DND-41 (cell line): ENCODE data around the gene ZMYM4.

ENCODE experiments used
- ATAC-seq: fragments of 200-7000 bp; cut with Tn5 transposase; 3 replicates; pipeline ENCODE4 v1.9.1; 2021; ENCODE audit warnings: low read depth; ENCODE audit not compliant: insufficient read depth
- DNase-seq: peaks from one replicate; pipeline ENCODE4 v3.0.0-alpha.2; 2020
- H2AFZ ChIP-seq: 2 replicates; pipeline ENCODE4 v1.6.0; 2012; ENCODE audit warnings: low read depth, low read length
- H3K27ac ChIP-seq: 2 replicates; pipeline ENCODE4 v1.5.1; 2012; ENCODE audit warnings: low read length, inconsistent platforms
- H3K27me3 ChIP-seq: fragments of 200-600 bp; sonication (generic); 2 replicates; pipeline ENCODE4 v1.6.0; 2012; ENCODE audit warnings: low read length, mild to moderate bottlenecking, inconsistent platforms; ENCODE audit not compliant: insufficient read depth, poor library complexity
- H3K36me3 ChIP-seq: 2 replicates; pipeline ENCODE4 v1.5.1; 2012; ENCODE audit warnings: low read length, inconsistent platforms; ENCODE audit not compliant: insufficient read depth
- H3K4me1 ChIP-seq: 2 replicates; pipeline ENCODE4 v1.5.1; 2012; ENCODE audit warnings: mild to moderate bottlenecking, low read length; ENCODE audit not compliant: insufficient read depth
- H3K4me2 ChIP-seq: 2 replicates; pipeline ENCODE4 v1.6.0; 2012; ENCODE audit warnings: mild to moderate bottlenecking, moderate library complexity, low read length, inconsistent platforms; ENCODE audit not compliant: insufficient read depth
- H3K4me3 ChIP-seq, 2 experiments: fragments of 200-600 bp in 1 of 2; shearing (Covaris generic) in 1 of 2; 2 replicates each; pipeline ENCODE4 v1.5.1; 2012 to 2016; ENCODE audit warnings: inconsistent platforms in 2 of 2, low read length in 2 of 2, mild to moderate bottlenecking in 2 of 2, low read depth in 1 of 2, moderate library complexity in 1 of 2
- H3K79me2 ChIP-seq: 2 replicates; pipeline ENCODE4 v1.6.0; 2012; ENCODE audit warnings: low read length, inconsistent platforms; ENCODE audit not compliant: insufficient read depth
- H3K9ac ChIP-seq: 2 replicates; pipeline ENCODE4 v1.6.0; 2012; ENCODE audit warnings: low read depth, mild to moderate bottlenecking, inconsistent platforms, low read length, moderate library complexity
- H3K9me3 ChIP-seq: 2 replicates; pipeline ENCODE4 v1.5.1; 2012; ENCODE audit warnings: low read length, moderate library complexity, mild to moderate bottlenecking, inconsistent platforms; ENCODE audit not compliant: insufficient read depth, severe bottlenecking
- H4K20me1 ChIP-seq: 2 replicates; pipeline ENCODE4 v1.6.0; 2012; ENCODE audit warnings: low read length; ENCODE audit not compliant: insufficient read depth
- EZH2 ChIP-seq: IDR thresholded peaks from 3 replicates; pipeline ENCODE4 v1.6.1; 2012; ENCODE audit warnings: borderline replicate concordance, low read depth, mild to moderate bottlenecking, moderate library complexity, low read length, inconsistent platforms; ENCODE audit not compliant: severe bottlenecking
- TF ChIP-seq, protein P1 (sequence below): IDR thresholded peaks from 2 replicates; pipeline ENCODE4 v1.5.1; 2012; ENCODE audit warnings: borderline replicate concordance, low read length, moderate library complexity, mild to moderate bottlenecking; ENCODE audit not compliant: poor library complexity, severe bottlenecking; ENCODE audit errors: extremely low read depth

The ZMYM4 gene

DNA sequence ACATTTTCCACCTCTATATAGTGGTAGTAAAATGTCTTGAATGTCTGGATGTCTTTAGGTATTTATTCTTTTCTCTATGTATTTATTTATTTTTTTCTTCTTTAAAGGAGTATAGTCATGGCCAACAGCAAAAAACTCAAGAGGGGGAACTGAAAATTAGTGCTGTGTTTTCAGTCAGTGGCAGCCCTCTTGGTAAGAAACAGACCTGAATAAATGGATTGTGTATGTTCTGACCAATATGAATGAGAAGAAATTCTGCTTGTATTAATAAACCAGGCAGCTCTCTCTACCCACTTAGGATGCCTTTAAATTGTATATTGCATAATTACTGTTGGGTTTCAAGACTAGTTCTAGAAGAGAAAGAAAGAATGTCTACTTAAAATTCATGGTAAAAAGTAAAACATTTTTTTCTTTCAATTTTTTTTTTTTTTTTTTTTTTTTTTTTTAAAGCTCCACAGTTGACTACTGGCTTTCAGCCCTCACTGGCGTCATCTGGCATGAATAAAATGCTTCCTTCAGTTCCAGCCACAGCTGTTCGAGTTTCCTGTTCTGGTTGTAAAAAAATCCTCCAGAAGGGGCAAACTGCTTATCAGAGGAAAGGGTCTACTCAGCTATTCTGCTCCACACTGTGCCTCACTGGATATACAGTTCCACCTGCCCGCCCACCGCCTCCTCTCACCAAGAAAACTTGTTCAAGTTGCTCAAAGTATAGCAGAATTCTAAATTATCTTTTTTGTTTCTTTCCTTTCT, 101.6 kb downstream of the ZMYM4 start:
- peak; percentile 50 for DNase-seq
- H3K4me1 ChIP-seq = peaks cover 10% of the 10 kb centered on the region
- no peak for TF ChIP-seq EZH2
- TF ChIP-seq, protein P1, sequence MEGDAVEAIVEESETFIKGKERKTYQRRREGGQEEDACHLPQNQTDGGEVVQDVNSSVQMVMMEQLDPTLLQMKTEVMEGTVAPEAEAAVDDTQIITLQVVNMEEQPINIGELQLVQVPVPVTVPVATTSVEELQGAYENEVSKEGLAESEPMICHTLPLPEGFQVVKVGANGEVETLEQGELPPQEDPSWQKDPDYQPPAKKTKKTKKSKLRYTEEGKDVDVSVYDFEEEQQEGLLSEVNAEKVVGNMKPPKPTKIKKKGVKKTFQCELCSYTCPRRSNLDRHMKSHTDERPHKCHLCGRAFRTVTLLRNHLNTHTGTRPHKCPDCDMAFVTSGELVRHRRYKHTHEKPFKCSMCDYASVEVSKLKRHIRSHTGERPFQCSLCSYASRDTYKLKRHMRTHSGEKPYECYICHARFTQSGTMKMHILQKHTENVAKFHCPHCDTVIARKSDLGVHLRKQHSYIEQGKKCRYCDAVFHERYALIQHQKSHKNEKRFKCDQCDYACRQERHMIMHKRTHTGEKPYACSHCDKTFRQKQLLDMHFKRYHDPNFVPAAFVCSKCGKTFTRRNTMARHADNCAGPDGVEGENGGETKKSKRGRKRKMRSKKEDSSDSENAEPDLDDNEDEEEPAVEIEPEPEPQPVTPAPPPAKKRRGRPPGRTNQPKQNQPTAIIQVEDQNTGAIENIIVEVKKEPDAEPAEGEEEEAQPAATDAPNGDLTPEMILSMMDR = no peak

DNA sequence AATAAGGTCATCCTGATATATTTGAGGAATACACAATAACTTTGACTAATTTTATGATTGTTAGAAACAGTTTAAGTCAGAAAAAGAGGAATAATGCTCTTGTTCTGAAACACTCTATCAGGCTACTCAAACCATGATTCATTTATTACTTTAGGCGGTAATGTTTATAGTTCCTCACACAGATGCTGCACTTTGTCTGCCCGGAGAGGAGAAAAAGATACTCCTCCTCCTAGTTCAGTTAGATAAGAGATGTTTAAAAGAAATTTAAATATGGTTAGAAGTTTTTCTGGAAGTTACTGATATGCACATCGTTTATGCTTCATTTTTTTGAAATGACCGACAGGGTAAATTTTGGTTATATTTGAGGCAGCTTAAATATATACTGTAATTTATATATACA, 103.0 kb downstream of the ZMYM4 start:
- H3K9ac ChIP-seq = no peak overlapping the region
- no peak overlapping the region for H3K4me3 ChIP-seq
- peaks cover 10% of the 10 kb centered on the region for H3K4me1 ChIP-seq
- no peak overlapping the region for H2AFZ ChIP-seq
- no peak overlapping the region for H3K27ac ChIP-seq
- no peaks in the 10 kb centered on the region for H3K27me3 ChIP-seq
- TF ChIP-seq, protein P1 = no peak
- no peak for TF ChIP-seq EZH2
- H4K20me1 ChIP-seq = no peaks in the 10 kb centered on the region
- peaks cover 25% of the 10 kb centered on the region; the same call in 1 of the 2 replicates for H3K36me3 ChIP-seq
- DNase-seq = no peak
- no peaks in the 10 kb centered on the region for H3K9me3 ChIP-seq
- no peak overlapping the region for H3K4me2 ChIP-seq
- H3K79me2 ChIP-seq = no peaks in the 10 kb centered on the region
- no peak for ATAC-seq

More for the DNA sequence above, 101.6 kb downstream of the ZMYM4 start:
- no peak overlapping the region for H3K9ac ChIP-seq
- no peak overlapping the region for H3K4me2 ChIP-seq
- H2AFZ ChIP-seq = no peak overlapping the region
- peaks cover 23% of the 10 kb centered on the region; the same call in 1 of the 2 replicates for H3K36me3 ChIP-seq
- H3K4me3 ChIP-seq = no peak overlapping the region
- H4K20me1 ChIP-seq = no peaks in the 10 kb centered on the region
- no peaks in the 10 kb centered on the region for H3K27me3 ChIP-seq
- 0 out of 2 replicates have a peak overlapping the region, but pooled peaks have one; percentile 35 for H3K27ac ChIP-seq
- H3K9me3 ChIP-seq = no peaks in the 10 kb centered on the region
- ATAC-seq = peak; percentile 87
- H3K79me2 ChIP-seq = no peaks in the 10 kb centered on the region; the same call in 1 of the 2 replicates

DNA sequence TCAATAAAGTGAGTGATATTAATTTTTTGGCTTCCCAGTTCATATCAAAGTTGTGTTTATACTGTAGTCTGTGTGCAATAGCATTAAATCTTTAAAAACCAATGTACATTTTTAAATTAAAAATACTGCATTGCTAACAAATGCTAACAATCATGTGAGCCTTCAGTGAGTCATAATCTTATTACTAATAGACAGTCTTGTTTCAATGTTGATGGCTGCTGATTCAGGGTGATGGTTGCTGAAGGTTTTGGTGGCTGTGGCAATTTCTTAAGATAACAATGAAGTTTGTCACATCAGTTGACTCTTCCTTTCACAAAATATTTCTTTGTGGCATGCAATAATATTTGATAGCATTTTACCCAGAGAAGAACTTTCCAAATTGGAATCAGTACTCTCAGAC, 109.0 kb downstream of the ZMYM4 start:
- no peaks in the 10 kb centered on the region for H3K79me2 ChIP-seq
- no peaks in the 10 kb centered on the region for H3K4me1 ChIP-seq
- no peak for DNase-seq
- no peak overlapping the region for H2AFZ ChIP-seq
- no peak overlapping the region for H3K4me2 ChIP-seq
- no peak overlapping the region for H3K27ac ChIP-seq
- ATAC-seq = no peak
- H3K9ac ChIP-seq = no peak overlapping the region
- no peaks in the 10 kb centered on the region for H3K27me3 ChIP-seq
- H3K36me3 ChIP-seq = peaks cover 17% of the 10 kb centered on the region; the same call in 1 of the 2 replicates
- TF ChIP-seq, protein P1 = no peak
- TF ChIP-seq EZH2 = no peak
- H4K20me1 ChIP-seq = no peaks in the 10 kb centered on the region
- H3K4me3 ChIP-seq = no peak overlapping the region
- H3K9me3 ChIP-seq = no peaks in the 10 kb centered on the region
